Stomach (tissue), 9 donors: ENCODE measurements around the gene PTPRK. TPM values are rescaled to one million over a fixed set of nuclear protein-coding genes. Genes with fewer than 3 reads are reported as not detected.

Experiments used
- DNase-seq, 2 donors: peaks; one replicate each; pipeline versions ENCODE4 v3.0.0 to v3.0.0-alpha.2; 2013 to 2019
- H3K27ac ChIP-seq, 5 donors: fragments of 200-600 bp in 4 of 5; sonication (generic) in 4 of 5; one replicate each; pipeline ENCODE4 v1.5.1; 2013 to 2019; ENCODE audit warnings: mild to moderate bottlenecking in 1 of 5, moderate library complexity in 1 of 5
- H3K27me3 ChIP-seq, 3 donors: fragments of 200-600 bp; sonication (generic); one replicate each; pipeline ENCODE4 v1.5.1; 2017 to 2019; ENCODE audit warnings: mixed run types in 1 of 3
- H3K36me3 ChIP-seq, 4 donors: fragments of 200-600 bp; sonication (generic); 1 replicate in 3 of 4; 2 replicates in 1 of 4; pipeline ENCODE4 v1.5.1; 2016 to 2019
- H3K4me1 ChIP-seq, 4 donors: fragments of 200-600 bp; sonication (generic); one replicate each; pipeline ENCODE4 v1.5.1; 2016 to 2019
- H3K4me3 ChIP-seq, 4 donors: fragments of 200-600 bp; sonication (generic) in 3 of 4; one replicate each; pipeline ENCODE4 v1.5.1; 2016 to 2019; ENCODE audit warnings: mild to moderate bottlenecking in 1 of 4
- H3K9me3 ChIP-seq, 4 donors: fragments of 200-600 bp; sonication (generic); one replicate each; pipeline ENCODE4 v1.5.1; 2016 to 2019
- CTCF ChIP-seq, 7 experiments: fragments of 450-650 bp in 4 of 7; fragments of 200-600 bp in 3 of 7; sonication (generic) in 3 of 7; IDR thresholded peaks; one replicate each; pipeline ENCODE4 v1.5.1; 2016 to 2019; ENCODE audit warnings: antibody characterized with exemption in 7 of 7, control low read depth in 2 of 7, mild to moderate bottlenecking in 1 of 7
- EP300 ChIP-seq: sonication (generic); formaldehyde crosslinking; IDR thresholded peaks from one replicate; pipeline ENCODE4 v1.6.1; 2017; ENCODE audit warnings: antibody characterized with exemption
- POLR2A ChIP-seq, 4 donors: fragments of 450-650 bp; IDR thresholded peaks; one replicate each; pipeline ENCODE4 v1.6.1; 2016; ENCODE audit warnings: antibody characterized with exemption in 4 of 4, control low read depth in 2 of 4, mild to moderate bottlenecking in 1 of 4, moderate library complexity in 1 of 4
- POLR2AphosphoS5 ChIP-seq, 3 donors: sonication (generic); formaldehyde crosslinking; IDR thresholded peaks; one replicate each; pipeline ENCODE4 v1.6.1; 2016; ENCODE audit warnings: antibody characterized with exemption in 3 of 3
- WGBS, 5 donors: extraction: QIAGEN DNeasy Blood & Tissue Kit in 3 of 5; methylation state at CpG; one replicate each; pipeline versions ENCODE4 v1.1.5 to v1.1.7; 2013 to 2018; 5-methylcytosine and 5-hydroxymethylcytosine counted together
- intact Hi-C: fragments of 100-400 bp; cut with DNase I; formaldehyde crosslinking; loops from one replicate; pipeline ENCODE4 v1.15.1; 2023; ENCODE audit warnings: low total_unique reads
- polyA plus RNA-seq, 3 donors: library from polyadenylated mRNA; stranded (reverse); fragments of 200-250 nt; gene quantifications; one replicate each; pipeline ENCODE4 v1.2.3, GENCODE V29; 2013
- total RNA-seq, 5 donors: library from RNA; depleted of rRNA; stranded (reverse); fragments of >200 nt; gene quantifications; one replicate each; pipeline versions ENCODE4 v1.1.0 to v1.2.3, GENCODE V29; 2014 to 2016
- donor health status: healthy with polysubstance abuse.
- donor health status: Bipolar disorder and iron deficiency.
- donor health status: healthy.

PTPRK gene
- total and polyA plus RNA-seq, 8 donors: 7.0 to 644 (median 114) TPM

GRCh38 chr6:128158496-128158895 is 361.9 kb downstream of the PTPRK start:
- no peak for DNase-seq
- no peak overlapping the region for H3K4me3 ChIP-seq
- no peak for TF ChIP-seq POLR2AphosphoS5 (IDR thresholded peaks at IDR 0.05)
- TF ChIP-seq EP300: no peak
- no peak for TF ChIP-seq CTCF (IDR thresholded peaks at IDR 0.05)
- TF ChIP-seq POLR2A (IDR thresholded peaks at IDR 0.05): no peak
- no peaks in the 10 kb centered on the region for H3K4me1 ChIP-seq
- no peak overlapping the region for H3K27ac ChIP-seq
- no peaks in the 10 kb centered on the region for H3K27me3 ChIP-seq
- no peaks in the 10 kb centered on the region for H3K9me3 ChIP-seq
- 64 to 74% (median 72%) methylated on average over 4 of the region's 4 CpGs for WGBS, 5 donors
- intact Hi-C loops: no loop called here
- no peaks in the 10 kb centered on the region for H3K36me3 ChIP-seq

DNA sequence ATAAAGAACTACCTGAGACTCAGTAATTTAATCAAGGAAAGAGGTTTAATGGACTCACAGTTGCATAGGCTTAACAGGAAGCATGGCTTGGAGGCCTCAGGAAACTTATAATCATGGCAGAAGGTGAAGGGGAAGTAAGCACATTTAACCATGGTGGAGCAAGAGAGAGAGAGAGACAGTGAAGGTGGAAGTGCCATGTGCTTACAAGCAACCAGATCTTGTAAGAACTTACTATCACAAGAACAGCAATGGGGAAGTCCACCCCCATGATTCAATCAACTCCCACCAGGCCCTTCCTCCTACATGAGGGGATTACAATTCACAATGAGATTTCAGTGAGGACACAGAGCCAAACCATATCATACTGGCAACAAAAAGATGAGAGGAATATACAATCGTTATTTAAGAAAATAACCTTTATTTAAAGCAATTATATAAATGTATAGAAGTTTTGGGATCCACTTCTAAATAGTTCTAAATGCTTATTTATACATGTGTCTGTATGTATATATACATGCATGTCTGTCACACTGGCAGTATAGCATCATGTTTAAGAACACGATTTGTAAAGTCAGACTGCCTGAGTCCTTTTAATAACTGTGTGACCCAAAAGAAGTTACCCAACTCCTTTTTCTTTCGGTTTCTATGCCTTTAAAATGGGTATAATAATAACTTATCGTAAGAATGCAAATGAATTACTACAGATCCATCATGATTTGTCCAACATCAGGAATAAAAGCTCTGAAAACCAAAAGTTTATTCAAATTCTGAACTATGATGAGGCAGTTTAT is 363.9 kb downstream of the PTPRK start:
- H3K9me3 ChIP-seq: no peaks in the 10 kb centered on the region
- no peak for TF ChIP-seq POLR2A (IDR thresholded peaks at IDR 0.05)
- TF ChIP-seq EP300: no peak
- TF ChIP-seq CTCF (IDR thresholded peaks at IDR 0.05): no peak
- no peak for TF ChIP-seq POLR2AphosphoS5 (IDR thresholded peaks at IDR 0.05)
- no peaks in the 10 kb centered on the region for H3K4me1 ChIP-seq
- 94 to 96% (median 96%) methylated on average over 4 of the region's 4 CpGs for WGBS, 5 donors
- H3K27me3 ChIP-seq: no peaks in the 10 kb centered on the region
- no peak overlapping the region for H3K27ac ChIP-seq
- H3K4me3 ChIP-seq: no peak overlapping the region
- H3K36me3 ChIP-seq: no peaks in the 10 kb centered on the region
- no peak for DNase-seq
- intact Hi-C loops: no loop called here

DNA sequence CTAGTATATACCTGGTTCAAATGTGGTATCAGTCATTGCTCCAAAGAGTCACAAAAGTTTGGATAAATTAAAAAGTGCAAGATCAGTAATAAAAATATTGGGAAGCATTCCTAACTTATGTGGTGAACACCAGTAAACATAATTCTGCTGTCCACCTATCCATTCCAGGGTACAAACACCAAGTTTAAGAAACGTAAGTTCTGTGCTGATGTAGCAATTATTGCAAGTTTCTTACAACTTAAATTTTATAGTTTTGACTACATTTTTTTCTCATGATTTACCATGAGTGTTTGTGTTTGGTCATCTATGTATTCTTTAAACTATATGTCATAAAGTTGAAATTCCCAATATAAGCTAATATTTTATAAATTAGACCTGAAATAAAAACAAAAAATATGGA is 364.6 kb downstream of the PTPRK start:
- no peak overlapping the region for H3K27ac ChIP-seq
- no peak for DNase-seq
- H3K36me3 ChIP-seq: no peaks in the 10 kb centered on the region
- H3K4me3 ChIP-seq: no peak overlapping the region
- H3K27me3 ChIP-seq: no peaks in the 10 kb centered on the region
- 91 to 96% (median 94%) methylated on average over 1 of the region's 1 CpG for WGBS, 5 donors
- intact Hi-C loops: no loop called here
- no peak for TF ChIP-seq EP300
- no peak for TF ChIP-seq POLR2A (IDR thresholded peaks at IDR 0.05)
- no peak for TF ChIP-seq CTCF (IDR thresholded peaks at IDR 0.05)
- no peak for TF ChIP-seq POLR2AphosphoS5 (IDR thresholded peaks at IDR 0.05)
- H3K9me3 ChIP-seq: no peaks in the 10 kb centered on the region
- no peaks in the 10 kb centered on the region for H3K4me1 ChIP-seq

DNA sequence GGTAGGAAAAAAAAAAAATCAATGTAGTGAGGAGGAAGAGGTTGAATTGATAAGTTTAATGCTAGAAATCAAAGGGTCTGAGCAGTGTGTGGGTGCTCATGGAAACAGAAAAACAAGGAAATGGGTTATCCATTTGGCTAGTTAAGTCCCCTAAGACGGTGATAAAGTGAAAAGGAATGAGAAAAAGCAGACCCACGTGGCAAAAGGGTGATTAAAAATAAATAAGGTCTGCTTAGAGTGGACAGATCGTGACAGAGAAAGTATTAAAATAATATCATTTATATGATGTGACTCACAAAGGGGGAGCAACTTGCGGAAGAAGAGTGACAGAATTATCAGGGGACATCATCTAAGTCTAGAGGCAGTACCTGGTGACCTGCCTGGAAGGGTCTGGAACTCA is 367.8 kb downstream of the PTPRK start:
- no peak overlapping the region for H3K4me3 ChIP-seq
- H3K9me3 ChIP-seq: no peaks in the 10 kb centered on the region
- no peak for DNase-seq
- no peak overlapping the region for H3K27ac ChIP-seq
- no peaks in the 10 kb centered on the region for H3K27me3 ChIP-seq
- WGBS, 5 donors: 76 to 93% (median 90%) methylated on average over 4 of the region's 4 CpGs
- TF ChIP-seq CTCF (IDR thresholded peaks at IDR 0.05): no peak
- TF ChIP-seq POLR2AphosphoS5 (IDR thresholded peaks at IDR 0.05): no peak
- no peak for TF ChIP-seq POLR2A (IDR thresholded peaks at IDR 0.05)
- no peak for TF ChIP-seq EP300
- intact Hi-C loops: no loop called here
- no peaks in the 10 kb centered on the region for H3K4me1 ChIP-seq
- no peaks in the 10 kb centered on the region for H3K36me3 ChIP-seq
